CD14-positive monocyte (primary cell): ENCODE data around the gene ABCC4. TPM values are rescaled to one million over a fixed set of nuclear protein-coding genes. Genes with fewer than 3 reads are reported as not detected.

Experiments used
- DNase-seq, 3 donors: peaks; one replicate each; pipeline ENCODE4 v3.0.0-alpha.2; 2011 to 2022
- H2AFZ ChIP-seq: 2 replicates; pipeline ENCODE4 v1.6.0; 2012; ENCODE audit warnings: mild to moderate bottlenecking, low read depth, low read length, inconsistent platforms; ENCODE audit not compliant: insufficient read depth, poor library complexity, severe bottlenecking
- H3K27ac ChIP-seq, 2 donors: 1 replicate in 1 of 2; 2 replicates in 1 of 2; pipeline ENCODE4 v1.5.1; 2012 to 2013; ENCODE audit warnings: low read length in 2 of 2, control low read depth in 1 of 2, inconsistent platforms in 1 of 2, low read depth in 1 of 2, mild to moderate bottlenecking in 1 of 2
- H3K27me3 ChIP-seq, 2 donors: one replicate each; pipeline versions ENCODE4 v1.6.0 to v1.6.1; 2011 to 2013; ENCODE audit warnings: low read length in 2 of 2; ENCODE audit not compliant: control insufficient read depth in 2 of 2, insufficient read depth in 2 of 2
- H3K36me3 ChIP-seq, 2 donors: replicated peaks in 1 of 2; 1 replicate in 1 of 2; 2 replicates in 1 of 2; pipeline versions ENCODE4 v1.5.1 to v1.6.1; 2012 to 2013; ENCODE audit warnings: low read length in 2 of 2, control low read depth in 1 of 2, inconsistent platforms in 1 of 2, mild to moderate bottlenecking in 1 of 2; ENCODE audit not compliant: insufficient read depth in 2 of 2, control insufficient read depth in 1 of 2
- H3K4me1 ChIP-seq, 2 donors: 1 replicate in 1 of 2; 2 replicates in 1 of 2; pipeline versions ENCODE4 v1.5.1 to v1.6.1; 2012 to 2013; ENCODE audit warnings: low read length in 2 of 2, control low read depth in 1 of 2, inconsistent platforms in 1 of 2, mild to moderate bottlenecking in 1 of 2, moderate library complexity in 1 of 2; ENCODE audit not compliant: insufficient read depth in 2 of 2, control insufficient read depth in 1 of 2
- H3K4me2 ChIP-seq: replicated peaks from 2 replicates; pipeline ENCODE3; 2012; ENCODE audit warnings: low read length, moderate library complexity, mild to moderate bottlenecking; ENCODE audit not compliant: poor library complexity, severe bottlenecking; ENCODE audit errors: extremely low read depth
- H3K4me3 ChIP-seq, 3 experiments: fragments of 200-600 bp in 1 of 3; sonication (generic) in 1 of 3; replicated peaks in 1 of 3; 1 replicate in 2 of 3; 2 replicates in 1 of 3; pipeline ENCODE4 v1.5.1; 2011 to 2013; ENCODE audit warnings: low read length in 3 of 3, mild to moderate bottlenecking in 3 of 3, control low read depth in 2 of 3, low read depth in 2 of 3, inconsistent platforms in 1 of 3, moderate library complexity in 1 of 3
- H3K79me2 ChIP-seq: 2 replicates; pipeline ENCODE4 v1.6.0; 2012; ENCODE audit warnings: mild to moderate bottlenecking, control low read depth, inconsistent platforms, low read length, moderate library complexity; ENCODE audit not compliant: insufficient read depth
- H3K9ac ChIP-seq: 2 replicates; pipeline ENCODE4 v1.6.0; 2017; ENCODE audit warnings: low read length, mild to moderate bottlenecking; ENCODE audit not compliant: insufficient read depth, poor library complexity, severe bottlenecking
- H3K9me3 ChIP-seq, 2 donors: replicated peaks in 1 of 2; 1 replicate in 1 of 2; 2 replicates in 1 of 2; pipeline versions ENCODE4 v1.5.1 to v1.6.1; 2012 to 2013; ENCODE audit warnings: low read length in 2 of 2, control low read depth in 1 of 2; ENCODE audit not compliant: control insufficient read depth in 1 of 2, insufficient read depth in 1 of 2
- H4K20me1 ChIP-seq: 2 replicates; pipeline ENCODE4 v1.6.0; 2012; ENCODE audit warnings: mild to moderate bottlenecking, low read length, control low read depth, moderate library complexity; ENCODE audit not compliant: insufficient read depth
- H3K27ac Mint-ChIP-seq, 7 donors: one replicate each; pipeline ENCODE4 v1.8.0; 2020; ENCODE audit warnings: mild to moderate bottlenecking in 7 of 7, mixed read lengths in 7 of 7, moderate library complexity in 6 of 7, inconsistent platforms in 2 of 7
- H3K27me3 Mint-ChIP-seq, 3 donors: one replicate each; pipeline ENCODE4 v1.8.0; 2021 to 2022; ENCODE audit warnings: low read depth in 3 of 3, mild to moderate bottlenecking in 3 of 3, mixed read lengths in 3 of 3, moderate library complexity in 3 of 3, inconsistent platforms in 1 of 3
- H3K36me3 Mint-ChIP-seq, 2 donors: one replicate each; pipeline ENCODE4 v1.8.0; 2020; ENCODE audit warnings: mixed read lengths in 2 of 2, inconsistent platforms in 1 of 2, mild to moderate bottlenecking in 1 of 2
- H3K4me1 Mint-ChIP-seq: one replicate; pipeline ENCODE4 v1.8.0; 2020; ENCODE audit warnings: mild to moderate bottlenecking, mixed read lengths
- H3K4me3 Mint-ChIP-seq, 2 donors: one replicate each; pipeline ENCODE4 v1.8.0; 2020; ENCODE audit warnings: mild to moderate bottlenecking in 2 of 2, mixed read lengths in 2 of 2, moderate library complexity in 1 of 2
- H3K9me3 Mint-ChIP-seq, 7 donors: one replicate each; pipeline ENCODE4 v1.8.0; 2020 to 2022; ENCODE audit warnings: mixed read lengths in 7 of 7, mild to moderate bottlenecking in 6 of 7, moderate library complexity in 6 of 7, inconsistent platforms in 2 of 7
- WGBS: methylation state at CpG from one replicate; pipeline ENCODE4 v1.1.5; 2013; ENCODE audit warnings: missing lambda C conversion rate; ENCODE audit not compliant: insufficient coverage; 5-methylcytosine and 5-hydroxymethylcytosine counted together
- intact Hi-C, 2 donors: fragments of 100-400 bp; cut with micrococcal nuclease; formaldehyde crosslinking; loops; one replicate each; pipeline versions ENCODE4 v1.15.0 to v1.15.1; 2023
- polyA plus RNA-seq, 3 donors: library from polyadenylated mRNA; depleted of rRNA in 1 of 3; unstranded in 2 of 3; stranded (reverse) in 1 of 3; fragments of 300-500 nt in 2 of 3; fragments of >200 nt in 1 of 3; fragmentation: Illumina TruSeq in 2 of 3; gene quantifications; 1 replicate in 2 of 3; 2 replicates in 1 of 3; pipeline ENCODE4 v1.2.3, GENCODE V29; 2012 to 2021
- TF ChIP-seq, protein P1 (sequence below): fragments of 200-600 bp; IDR thresholded peaks from one replicate; pipeline ENCODE4 v1.8.0; 2022; ENCODE audit warnings: antibody characterized with exemption, mild to moderate bottlenecking

The ABCC4 gene
- polyA plus RNA-seq, 3 donors, result 0.96 to 2.5 (median 1.7) TPM

DNA sequence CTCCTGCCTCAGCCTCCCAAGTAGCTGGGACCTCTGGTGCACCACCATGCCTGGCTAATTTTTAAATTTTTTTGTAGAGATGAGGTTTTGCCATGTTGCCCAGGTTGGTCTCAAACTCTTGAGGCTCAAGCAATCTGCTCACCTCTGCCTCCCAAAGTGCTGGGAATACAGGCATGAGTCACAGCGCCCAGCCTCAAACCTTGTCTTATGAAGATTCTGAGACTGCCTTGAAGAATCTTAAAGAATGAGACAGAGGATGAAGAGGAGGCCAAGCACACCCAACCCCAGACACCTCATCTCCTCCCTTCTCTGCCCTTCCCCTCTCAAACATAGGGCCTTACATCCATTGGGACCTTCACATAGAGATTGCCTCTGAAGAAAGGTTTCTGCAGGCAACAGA is 179.7 kb downstream of the ABCC4 start:
- H3K27ac Mint-ChIP-seq, result no peak overlapping the region
- Histone ChIP-seq H4K20me1 (no peaks in the 10 kb centered on the region), H3K4me3 (no peak overlapping the region), H2AFZ (no peak overlapping the region), H3K27me3 (no peaks in the 10 kb centered on the region), H3K4me2 (no peak overlapping the region), H3K9me3 (no peaks in the 10 kb centered on the region), H3K79me2 (no peaks in the 10 kb centered on the region), H3K27ac (no peak overlapping the region), H3K4me1 (no peaks in the 10 kb centered on the region), H3K36me3 (no peaks in the 10 kb centered on the region), H3K9ac (no peak overlapping the region)
- H3K27me3 Mint-ChIP-seq, result no peaks in the 10 kb centered on the region
- H3K36me3 Mint-ChIP-seq, result no peaks in the 10 kb centered on the region
- no CpG with 5 or more reads among the region's 1 CpG for WGBS
- H3K9me3 Mint-ChIP-seq, result peaks cover 0 to 3% (median 0%) of the 10 kb centered on the region in 7 donors
- no peak overlapping the region for H3K4me3 Mint-ChIP-seq
- no peak for DNase-seq
- TF ChIP-seq, protein P1, sequence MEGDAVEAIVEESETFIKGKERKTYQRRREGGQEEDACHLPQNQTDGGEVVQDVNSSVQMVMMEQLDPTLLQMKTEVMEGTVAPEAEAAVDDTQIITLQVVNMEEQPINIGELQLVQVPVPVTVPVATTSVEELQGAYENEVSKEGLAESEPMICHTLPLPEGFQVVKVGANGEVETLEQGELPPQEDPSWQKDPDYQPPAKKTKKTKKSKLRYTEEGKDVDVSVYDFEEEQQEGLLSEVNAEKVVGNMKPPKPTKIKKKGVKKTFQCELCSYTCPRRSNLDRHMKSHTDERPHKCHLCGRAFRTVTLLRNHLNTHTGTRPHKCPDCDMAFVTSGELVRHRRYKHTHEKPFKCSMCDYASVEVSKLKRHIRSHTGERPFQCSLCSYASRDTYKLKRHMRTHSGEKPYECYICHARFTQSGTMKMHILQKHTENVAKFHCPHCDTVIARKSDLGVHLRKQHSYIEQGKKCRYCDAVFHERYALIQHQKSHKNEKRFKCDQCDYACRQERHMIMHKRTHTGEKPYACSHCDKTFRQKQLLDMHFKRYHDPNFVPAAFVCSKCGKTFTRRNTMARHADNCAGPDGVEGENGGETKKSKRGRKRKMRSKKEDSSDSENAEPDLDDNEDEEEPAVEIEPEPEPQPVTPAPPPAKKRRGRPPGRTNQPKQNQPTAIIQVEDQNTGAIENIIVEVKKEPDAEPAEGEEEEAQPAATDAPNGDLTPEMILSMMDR, result no peak
- H3K4me1 Mint-ChIP-seq, result no peaks in the 10 kb centered on the region
- intact Hi-C loops, result no loop called here

- Histone ChIP-seq H3K4me3 (no peak overlapping the region), H3K27ac (no peak overlapping the region), H3K9ac (no peak overlapping the region), H3K9me3 (no peaks in the 10 kb centered on the region), H3K27me3 (no peaks in the 10 kb centered on the region), H3K4me1 (no peaks in the 10 kb centered on the region), H4K20me1 (no peaks in the 10 kb centered on the region), H3K4me2 (no peak overlapping the region), H3K79me2 (no peaks in the 10 kb centered on the region), H3K36me3 (no peaks in the 10 kb centered on the region), H2AFZ (no peak overlapping the region)
- no peak for DNase-seq
- Mint-ChIP-seq H3K9me3 (peaks cover 0 to 3% (median 0%) of the 10 kb centered on the region in 7 donors), H3K27me3 (no peaks in the 10 kb centered on the region), H3K4me1 (no peaks in the 10 kb centered on the region), H3K36me3 (peaks cover 0 to 1% of the 10 kb centered on the region in 2 donors), H3K27ac (peak overlapping the region in 1 of 7 donors; percentile 24), H3K4me3 (no peak overlapping the region)
- TF ChIP-seq, protein P1, result no peak
- 94% methylated on average over 2 of the region's 2 CpGs for WGBS
- intact Hi-C loops, result no loop called here
Measured at GRCh38 chr13:95120650-95121049, 180.6 kb downstream of the ABCC4 start.
